Loucy (cell line): ENCODE results near the gene ECT2L.

Experiments used
- H2AFZ ChIP-seq: fragments of 200-600 bp; sonication (generic); 2 replicates; pipeline ENCODE4 v1.6.0; 2016; ENCODE audit warnings: antibody characterized with exemption, mild to moderate bottlenecking, low read length, moderate library complexity
- H3F3A ChIP-seq: fragments of 200-600 bp; 2 replicates; pipeline ENCODE4 v1.6.0; 2016; ENCODE audit warnings: antibody characterized with exemption, low read depth, mild to moderate bottlenecking
- H3K27me3 ChIP-seq: fragments of 200-600 bp; sonication (generic); 2 replicates; pipeline ENCODE4 v1.6.1; 2014; ENCODE audit warnings: low read length, mild to moderate bottlenecking; ENCODE audit not compliant: insufficient read depth, poor library complexity, severe bottlenecking
- H3K36me3 ChIP-seq: fragments of 200-600 bp; sonication (generic); 2 replicates; pipeline ENCODE4 v1.6.1; 2016; ENCODE audit warnings: low read length; ENCODE audit not compliant: insufficient read depth
- H3K4me1 ChIP-seq: fragments of 200-600 bp; sonication (generic); 2 replicates; pipeline ENCODE4 v1.5.1; 2014; ENCODE audit warnings: low read length, mild to moderate bottlenecking; ENCODE audit not compliant: insufficient read depth, poor library complexity, severe bottlenecking
- H3K4me2 ChIP-seq: fragments of 200-600 bp; sonication (generic); 2 replicates; pipeline ENCODE4 v1.6.0; 2014; ENCODE audit warnings: antibody characterized with exemption, low read length, low read depth, mild to moderate bottlenecking; ENCODE audit not compliant: poor library complexity, severe bottlenecking
- H3K4me3 ChIP-seq: fragments of 200-600 bp; sonication (generic); 2 replicates; pipeline ENCODE4 v1.5.1; 2014; ENCODE audit warnings: low read length, mild to moderate bottlenecking, mixed read lengths; ENCODE audit not compliant: poor library complexity, severe bottlenecking
- H3K79me2 ChIP-seq: fragments of 200-600 bp; sonication (generic); 2 replicates; pipeline ENCODE4 v1.6.1; 2014; ENCODE audit warnings: low read length; ENCODE audit not compliant: insufficient read depth
- H3K9ac ChIP-seq: fragments of 200-600 bp; sonication (generic); 2 replicates; pipeline ENCODE4 v1.6.0; 2014; ENCODE audit warnings: mild to moderate bottlenecking, low read depth, low read length, moderate library complexity; ENCODE audit not compliant: poor library complexity, severe bottlenecking
- H3K9me2 ChIP-seq: fragments of 200-600 bp; sonication (generic); replicated peaks from 2 replicates; pipeline ENCODE4 v1.6.1; 2016; ENCODE audit warnings: low read depth, low read length, mixed read lengths
- H3K9me3 ChIP-seq: fragments of 200-600 bp; sonication (generic); 2 replicates; pipeline ENCODE4 v1.6.1; 2014; ENCODE audit warnings: mild to moderate bottlenecking, antibody characterized with exemption, low read length, low read depth; ENCODE audit not compliant: insufficient read depth
- H4K20me1 ChIP-seq: fragments of 200-600 bp; sonication (generic); 2 replicates; pipeline ENCODE4 v1.6.0; 2014; ENCODE audit warnings: antibody characterized with exemption, low read length, mild to moderate bottlenecking; ENCODE audit not compliant: insufficient read depth, poor library complexity, severe bottlenecking
- EZH2phosphoT487 ChIP-seq: fragments of 200-600 bp; IDR thresholded peaks from 2 replicates; pipeline ENCODE4 v1.6.1; 2018; ENCODE audit warnings: antibody characterized with exemption, mild to moderate bottlenecking, moderate library complexity, borderline replicate concordance
- TF ChIP-seq, protein P1 (sequence below): fragments of 200-600 bp; sonication (generic); conservative IDR thresholded peaks from 2 replicates; pipeline ENCODE4 v1.5.1; 2014; ENCODE audit warnings: mild to moderate bottlenecking, antibody characterized with exemption, low read length

The ECT2L gene

GRCh38 chr6:138864343-138864890 is 68.5 kb downstream of the ECT2L start:
- Histone ChIP-seq H3K4me2 (no peak overlapping the region), H2AFZ (no peak overlapping the region), H3K4me1 (no peaks in the 10 kb centered on the region), H3K9me2 (no peaks in the 10 kb centered on the region), H3K4me3 (no peak overlapping the region), H3F3A (no peaks in the 10 kb centered on the region), H3K27me3 (no peaks in the 10 kb centered on the region), H3K9ac (no peak overlapping the region), H4K20me1 (no peaks in the 10 kb centered on the region), H3K9me3 (no peaks in the 10 kb centered on the region), H3K79me2 (no peaks in the 10 kb centered on the region), H3K36me3 (no peaks in the 10 kb centered on the region)
- TF ChIP-seq, protein P1, sequence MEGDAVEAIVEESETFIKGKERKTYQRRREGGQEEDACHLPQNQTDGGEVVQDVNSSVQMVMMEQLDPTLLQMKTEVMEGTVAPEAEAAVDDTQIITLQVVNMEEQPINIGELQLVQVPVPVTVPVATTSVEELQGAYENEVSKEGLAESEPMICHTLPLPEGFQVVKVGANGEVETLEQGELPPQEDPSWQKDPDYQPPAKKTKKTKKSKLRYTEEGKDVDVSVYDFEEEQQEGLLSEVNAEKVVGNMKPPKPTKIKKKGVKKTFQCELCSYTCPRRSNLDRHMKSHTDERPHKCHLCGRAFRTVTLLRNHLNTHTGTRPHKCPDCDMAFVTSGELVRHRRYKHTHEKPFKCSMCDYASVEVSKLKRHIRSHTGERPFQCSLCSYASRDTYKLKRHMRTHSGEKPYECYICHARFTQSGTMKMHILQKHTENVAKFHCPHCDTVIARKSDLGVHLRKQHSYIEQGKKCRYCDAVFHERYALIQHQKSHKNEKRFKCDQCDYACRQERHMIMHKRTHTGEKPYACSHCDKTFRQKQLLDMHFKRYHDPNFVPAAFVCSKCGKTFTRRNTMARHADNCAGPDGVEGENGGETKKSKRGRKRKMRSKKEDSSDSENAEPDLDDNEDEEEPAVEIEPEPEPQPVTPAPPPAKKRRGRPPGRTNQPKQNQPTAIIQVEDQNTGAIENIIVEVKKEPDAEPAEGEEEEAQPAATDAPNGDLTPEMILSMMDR, result no peak
- TF ChIP-seq EZH2phosphoT487, result no peak

DNA sequence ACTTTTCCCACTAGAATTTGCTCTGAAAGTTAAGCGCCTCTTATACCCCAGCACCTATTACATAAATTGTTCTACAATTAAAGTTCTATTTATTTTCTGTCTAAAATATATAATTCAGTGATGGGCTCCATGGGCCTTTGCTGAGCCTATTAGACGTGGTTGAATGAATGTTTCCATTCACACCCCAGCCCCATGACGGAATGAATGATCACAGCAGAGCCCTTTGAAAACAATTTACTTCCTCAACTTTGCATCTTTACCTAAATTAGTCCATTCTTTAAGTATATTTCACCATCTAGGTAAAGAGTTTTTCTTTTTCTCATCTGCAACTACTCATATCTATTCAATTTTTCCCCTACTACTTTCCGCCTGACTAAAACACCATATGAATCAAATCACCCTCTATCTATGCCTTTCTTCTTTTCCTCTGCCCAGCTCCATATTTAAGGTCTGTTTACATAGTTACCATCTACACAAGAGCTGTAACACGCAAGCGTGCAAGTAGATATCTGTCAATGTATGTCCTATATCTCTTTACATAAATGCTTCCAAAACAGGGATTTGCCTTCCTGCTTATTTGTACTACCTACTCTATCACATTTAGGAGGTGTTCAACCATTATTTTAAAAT is 69.7 kb downstream of the ECT2L start:
- Histone ChIP-seq H3K27me3 (no peaks in the 10 kb centered on the region), H3K79me2 (no peaks in the 10 kb centered on the region), H3K9me3 (no peaks in the 10 kb centered on the region), H4K20me1 (no peaks in the 10 kb centered on the region), H3K4me3 (no peak overlapping the region), H3K9me2 (no peaks in the 10 kb centered on the region), H3F3A (no peaks in the 10 kb centered on the region), H3K36me3 (no peaks in the 10 kb centered on the region), H3K4me2 (no peak overlapping the region), H3K4me1 (no peaks in the 10 kb centered on the region), H3K9ac (no peak overlapping the region), H2AFZ (no peak overlapping the region)
- no peak for TF ChIP-seq EZH2phosphoT487
- TF ChIP-seq, protein P1, result no peak

DNA sequence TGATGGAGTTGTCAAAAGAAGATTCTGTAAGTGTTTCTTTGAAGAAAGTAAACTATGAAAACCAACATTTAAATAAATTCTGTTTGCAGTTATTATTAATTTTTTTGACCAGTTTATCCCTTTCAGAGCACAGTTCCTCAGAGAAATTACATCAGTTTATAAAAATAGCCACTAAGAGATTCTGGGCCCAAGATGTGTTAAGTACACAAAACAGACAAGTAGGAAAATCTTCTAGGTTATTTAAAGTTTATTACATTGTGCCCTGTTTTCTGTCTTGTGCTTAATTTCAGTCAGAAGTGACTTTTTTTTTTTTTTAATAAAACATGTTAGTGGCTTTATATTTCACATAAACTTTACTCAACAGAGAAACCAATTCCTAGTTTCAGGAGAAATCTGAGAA is 72.3 kb downstream of the ECT2L start:
- Histone ChIP-seq H3F3A (no peaks in the 10 kb centered on the region), H3K4me1 (no peaks in the 10 kb centered on the region), H3K9ac (no peak overlapping the region), H3K27me3 (no peaks in the 10 kb centered on the region), H2AFZ (no peak overlapping the region), H3K4me3 (no peak overlapping the region), H3K36me3 (no peaks in the 10 kb centered on the region), H4K20me1 (no peaks in the 10 kb centered on the region), H3K9me3 (no peaks in the 10 kb centered on the region), H3K79me2 (no peaks in the 10 kb centered on the region), H3K4me2 (no peak overlapping the region), H3K9me2 (no peaks in the 10 kb centered on the region)
- TF ChIP-seq, protein P1, result no peak
- TF ChIP-seq EZH2phosphoT487, result no peak
